D721Med (cell line): ENCODE results near the gene MAG.

Source experiments
- DNase-seq: peaks from one replicate; pipeline ENCODE4 v3.0.0; 2011; ENCODE audit warnings: low spot score; ENCODE audit not compliant: insufficient read length
- FAIRE-seq: peaks from 2 replicates; lab custom pipeline; 2011; peaks lifted over from hg19 to GRCh38; lab: Jason Lieb, UNC
- TF ChIP-seq, protein P1 (sequence below): IDR thresholded peaks from 2 replicates; pipeline ENCODE4 v1.5.1; 2012; ENCODE audit warnings: mild to moderate bottlenecking, control low read depth; ENCODE audit not compliant: insufficient read depth; ENCODE audit errors: missing control alignments

MAG gene

GRCh38 chr19:35287713-35288112 lies 4.2 kb upstream of the MAG start:
- DNase-seq (no peak), FAIRE-seq (no peak)
- TF ChIP-seq, protein P1, sequence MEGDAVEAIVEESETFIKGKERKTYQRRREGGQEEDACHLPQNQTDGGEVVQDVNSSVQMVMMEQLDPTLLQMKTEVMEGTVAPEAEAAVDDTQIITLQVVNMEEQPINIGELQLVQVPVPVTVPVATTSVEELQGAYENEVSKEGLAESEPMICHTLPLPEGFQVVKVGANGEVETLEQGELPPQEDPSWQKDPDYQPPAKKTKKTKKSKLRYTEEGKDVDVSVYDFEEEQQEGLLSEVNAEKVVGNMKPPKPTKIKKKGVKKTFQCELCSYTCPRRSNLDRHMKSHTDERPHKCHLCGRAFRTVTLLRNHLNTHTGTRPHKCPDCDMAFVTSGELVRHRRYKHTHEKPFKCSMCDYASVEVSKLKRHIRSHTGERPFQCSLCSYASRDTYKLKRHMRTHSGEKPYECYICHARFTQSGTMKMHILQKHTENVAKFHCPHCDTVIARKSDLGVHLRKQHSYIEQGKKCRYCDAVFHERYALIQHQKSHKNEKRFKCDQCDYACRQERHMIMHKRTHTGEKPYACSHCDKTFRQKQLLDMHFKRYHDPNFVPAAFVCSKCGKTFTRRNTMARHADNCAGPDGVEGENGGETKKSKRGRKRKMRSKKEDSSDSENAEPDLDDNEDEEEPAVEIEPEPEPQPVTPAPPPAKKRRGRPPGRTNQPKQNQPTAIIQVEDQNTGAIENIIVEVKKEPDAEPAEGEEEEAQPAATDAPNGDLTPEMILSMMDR: no peak

GRCh38 chr19:35288331-35288730 lies 3.6 kb upstream of the MAG start:
- DNase-seq: no peak
- FAIRE-seq: no peak
- TF ChIP-seq, protein P1: no peak

DNA sequence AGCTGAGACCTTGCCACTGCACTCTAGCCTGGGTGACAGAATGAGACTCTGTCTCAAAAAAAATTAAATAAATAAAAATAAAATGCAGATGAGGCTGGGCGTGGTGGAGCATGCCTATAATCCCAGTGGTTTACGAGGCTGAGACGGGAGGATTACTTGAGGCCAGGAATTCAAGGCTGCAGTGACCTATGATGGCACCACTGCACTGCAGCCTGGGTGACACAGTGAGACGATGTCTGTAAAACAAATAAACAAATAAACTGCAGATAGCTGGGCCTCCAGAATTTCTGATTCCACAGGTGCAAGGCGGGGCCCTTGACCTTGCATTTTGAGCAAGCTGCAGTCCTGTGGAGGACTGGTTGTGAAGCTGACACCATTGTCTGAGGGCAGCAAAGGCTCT lies 3.1 kb upstream of the MAG start:
- FAIRE-seq (no peak), DNase-seq (no peak)
- TF ChIP-seq, protein P1: no peak

- no peak for FAIRE-seq
- TF ChIP-seq, protein P1: no peak
- DNase-seq: no peak
Observed at GRCh38 chr19:35290381-35291127, 1.4 kb upstream of the MAG start.

- TF ChIP-seq, protein P1: no peak
- FAIRE-seq: no peak
Observed at GRCh38 chr19:35291259-35291658, 702 bp upstream of the MAG start.

DNA sequence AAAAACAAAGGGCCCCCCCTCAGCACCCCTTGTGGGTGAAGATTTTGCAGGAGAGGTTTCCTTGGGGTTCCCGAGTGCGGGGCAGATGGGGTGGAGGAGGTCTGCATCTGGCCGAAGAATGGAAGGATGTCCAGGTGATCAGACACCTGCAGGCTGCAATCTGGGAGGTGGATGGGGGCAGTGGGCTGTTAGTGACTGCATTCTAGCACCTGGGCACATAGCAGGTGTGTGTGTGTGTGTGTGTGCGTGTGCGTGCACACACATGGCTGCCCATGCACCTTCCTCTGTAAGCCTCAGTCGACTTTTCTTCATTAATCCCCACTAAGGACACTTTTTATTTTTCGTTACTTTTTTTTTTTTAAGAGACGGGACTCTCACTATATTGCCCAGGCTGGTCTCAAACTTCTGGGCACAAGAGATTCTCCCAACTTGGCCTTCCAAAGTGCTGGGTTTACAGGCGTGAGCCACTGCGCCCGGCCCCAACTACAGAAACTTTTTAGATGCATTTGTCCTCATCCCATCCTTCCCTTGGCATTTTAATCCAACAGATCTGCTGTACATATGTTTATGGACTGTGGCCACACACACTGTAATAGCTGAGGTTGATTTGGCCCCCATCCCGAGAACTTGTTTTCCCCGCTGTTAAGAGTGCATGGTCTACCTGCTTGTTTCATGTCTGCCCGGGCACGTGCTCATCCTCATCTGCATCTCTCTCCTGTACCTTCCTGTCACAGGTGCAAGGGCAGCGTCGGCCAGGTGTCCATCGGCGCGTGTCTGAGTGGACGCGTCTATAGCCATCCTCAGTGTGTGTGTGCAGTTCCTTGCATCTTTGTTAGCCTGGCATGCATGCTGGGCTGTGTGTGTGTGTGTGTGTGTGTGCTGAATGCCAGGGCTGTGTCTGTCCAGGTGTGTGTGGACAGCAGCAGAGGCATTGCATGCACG lies 731 bp downstream of the MAG start:
- no peak for DNase-seq
- FAIRE-seq: no peak

More at GRCh38 chr19:35291259-35291658, 702 bp upstream of the MAG start:
- DNase-seq: no peak

More for the DNA sequence above, 731 bp downstream of the MAG start:
- TF ChIP-seq, protein P1: no peak
